Measurements from ENCODE around the gene ZNF540. TPM values are rescaled to one million over a fixed set of nuclear protein-coding genes. Genes with fewer than 3 reads are reported as not detected.

The ZNF540 gene
- polyA plus RNA-seq (2013, experiment 1 of 2) = 0.15 TPM
- polyA plus RNA-seq (2013, experiment 2 of 2) = 0.06 TPM

- H3K9me3 ChIP-seq (ENCODE audit: insufficient read depth, low read depth, low read length) = peaks cover 5% of the 10 kb centered on the region; the same call in 1 of the 2 replicates
- peaks cover 20% of the 10 kb centered on the region for H3K27me3 ChIP-seq (ENCODE audit: insufficient read depth, low read length)
- H3K36me3 ChIP-seq (ENCODE audit: insufficient read depth, low read length) = no peaks in the 10 kb centered on the region
- peak within 1 kb of the TSS; percentile 77 for H3K4me3 ChIP-seq (ENCODE audit: low read length)
- peak within 1 kb of the TSS; percentile 85; the same call in 1 of the 2 replicates for H3K27ac ChIP-seq (ENCODE audit: low read depth, low read length)
- peak within 1 kb of the TSS; percentile 66 for H3K9ac ChIP-seq (ENCODE audit: low read depth, low read length)
- under 1% methylated on average over 53 of the region's 53 CpGs for WGBS
- H3K4me1 ChIP-seq (ENCODE audit: insufficient read depth, low read length) = no peaks in the 10 kb centered on the region
Measured at GRCh38 chr19:37594304-37594981, at the start of gene ZNF540, which contains the start of gene ZNF571. ZNF540 (plus strand) TSS chr19:37594876; CDS start chr19:37598448, 3,572 bp downstream. ZNF571 (minus strand) TSS chr19:37594792; CDS start chr19:37586676, 8,116 bp downstream.

GRCh38 chr19:37551129-37551993 is 43.3 kb upstream of the ZNF540 start:
- H3K9ac ChIP-seq (ENCODE audit: low read depth, low read length) = peak overlapping the region; percentile 44; the same call in 1 of the 2 replicates
- H3K27me3 ChIP-seq (ENCODE audit: insufficient read depth, low read length) = no peaks in the 10 kb centered on the region
- peaks cover 87% of the 10 kb centered on the region for H3K9me3 ChIP-seq (ENCODE audit: insufficient read depth, low read depth, low read length)
- H3K4me3 ChIP-seq (ENCODE audit: low read length) = peak overlapping the region; percentile 61
- no peak overlapping the region for H3K27ac ChIP-seq (ENCODE audit: low read depth, low read length)
- 94% methylated on average over 65 of the region's 65 CpGs for WGBS
- no peaks in the 10 kb centered on the region for H3K4me1 ChIP-seq (ENCODE audit: insufficient read depth, low read length)
- H3K36me3 ChIP-seq (ENCODE audit: insufficient read depth, low read length) = no peaks in the 10 kb centered on the region

- Histone ChIP-seq H3K9me3 (ENCODE audit: insufficient read depth, low read depth, low read length) (peaks cover 98% of the 10 kb centered on the region), H3K4me1 (ENCODE audit: insufficient read depth, low read length) (no peaks in the 10 kb centered on the region), H3K4me3 (ENCODE audit: low read length) (0 out of 2 replicates have a peak overlapping the region, but pooled peaks have one; percentile 15), H3K27me3 (ENCODE audit: insufficient read depth, low read length) (no peaks in the 10 kb centered on the region), H3K27ac (ENCODE audit: low read depth, low read length) (no peak overlapping the region), H3K36me3 (ENCODE audit: insufficient read depth, low read length) (peaks cover 38% of the 10 kb centered on the region), H3K9ac (ENCODE audit: low read depth, low read length) (no peak overlapping the region)
- WGBS = no CpG with 5 or more reads among the region's 3 CpGs
Measured at GRCh38 chr19:37563518-37563917, 31.2 kb upstream of the ZNF540 start.

- Histone ChIP-seq H3K4me3 (ENCODE audit: low read length) (peak overlapping the region; percentile 15; the same call in 1 of the 2 replicates), H3K36me3 (ENCODE audit: insufficient read depth, low read length) (peaks cover 41% of the 10 kb centered on the region), H3K4me1 (ENCODE audit: insufficient read depth, low read length) (no peaks in the 10 kb centered on the region), H3K27ac (ENCODE audit: low read depth, low read length) (no peak overlapping the region), H3K9me3 (ENCODE audit: insufficient read depth, low read depth, low read length) (peaks cover 89% of the 10 kb centered on the region), H3K27me3 (ENCODE audit: insufficient read depth, low read length) (no peaks in the 10 kb centered on the region), H3K9ac (ENCODE audit: low read depth, low read length) (no peak overlapping the region)
- 92% methylated on average over 5 of the region's 7 CpGs for whole genome bisulfite sequencing
Measured at GRCh38 chr19:37564624-37565369, 29.9 kb upstream of the ZNF540 start.

- Histone ChIP-seq H3K27ac (ENCODE audit: low read depth, low read length) (no peak overlapping the region), H3K4me1 (ENCODE audit: insufficient read depth, low read length) (no peaks in the 10 kb centered on the region), H3K9me3 (ENCODE audit: insufficient read depth, low read depth, low read length) (peaks cover 86% of the 10 kb centered on the region), H3K4me3 (ENCODE audit: low read length) (no peak overlapping the region), H3K36me3 (ENCODE audit: insufficient read depth, low read length) (peaks cover 42% of the 10 kb centered on the region), H3K9ac (ENCODE audit: low read depth, low read length) (no peak overlapping the region), H3K27me3 (ENCODE audit: insufficient read depth, low read length) (no peaks in the 10 kb centered on the region)
Measured at GRCh38 chr19:37565370-37565669, 29.4 kb upstream of the ZNF540 start.

- H3K9ac ChIP-seq (ENCODE audit: low read depth, low read length) = no peak overlapping the region
- no peaks in the 10 kb centered on the region for H3K27me3 ChIP-seq (ENCODE audit: insufficient read depth, low read length)
- H3K27ac ChIP-seq (ENCODE audit: low read depth, low read length) = no peak overlapping the region
- peaks cover 18% of the 10 kb centered on the region; the same call in 1 of the 2 replicates for H3K36me3 ChIP-seq (ENCODE audit: insufficient read depth, low read length)
- no peak overlapping the region for H3K4me3 ChIP-seq (ENCODE audit: low read length)
- H3K9me3 ChIP-seq (ENCODE audit: insufficient read depth, low read depth, low read length) = peaks cover 17% of the 10 kb centered on the region
- H3K4me1 ChIP-seq (ENCODE audit: insufficient read depth, low read length) = no peaks in the 10 kb centered on the region
Measured at GRCh38 chr19:37572203-37572602, 22.5 kb upstream of the ZNF540 start.

- no peak overlapping the region for H3K4me3 ChIP-seq (ENCODE audit: low read length)
- H3K27ac ChIP-seq (ENCODE audit: low read depth, low read length) = no peak overlapping the region
- H3K27me3 ChIP-seq (ENCODE audit: insufficient read depth, low read length) = no peaks in the 10 kb centered on the region
- peaks cover 29% of the 10 kb centered on the region; the same call in 1 of the 2 replicates for H3K9me3 ChIP-seq (ENCODE audit: insufficient read depth, low read depth, low read length)
- H3K36me3 ChIP-seq (ENCODE audit: insufficient read depth, low read length) = peaks cover 34% of the 10 kb centered on the region
- WGBS = 85% methylated on average over 2 of the region's 2 CpGs
- H3K9ac ChIP-seq (ENCODE audit: low read depth, low read length) = no peak overlapping the region
- H3K4me1 ChIP-seq (ENCODE audit: insufficient read depth, low read length) = no peaks in the 10 kb centered on the region
Measured at GRCh38 chr19:37583340-37583739, 11.3 kb upstream of the ZNF540 start.

GRCh38 chr19:37593996-37594303 is 726 bp upstream of the ZNF540 start:
- Histone ChIP-seq H3K9ac (ENCODE audit: low read depth, low read length) (peak overlapping the region; percentile 66), H3K4me3 (ENCODE audit: low read length) (peak overlapping the region; percentile 77), H3K9me3 (ENCODE audit: insufficient read depth, low read depth, low read length) (peaks cover 7% of the 10 kb centered on the region; the same call in 1 of the 2 replicates), H3K27ac (ENCODE audit: low read depth, low read length) (peak overlapping the region; percentile 85; the same call in 1 of the 2 replicates), H3K27me3 (ENCODE audit: insufficient read depth, low read length) (peaks cover 20% of the 10 kb centered on the region), H3K36me3 (ENCODE audit: insufficient read depth, low read length) (no peaks in the 10 kb centered on the region), H3K4me1 (ENCODE audit: insufficient read depth, low read length) (no peaks in the 10 kb centered on the region)
- WGBS = 20% methylated on average over 9 of the region's 9 CpGs

GRCh38 chr19:37594982-37595382 is 306 bp downstream of the ZNF540 start:
- Histone ChIP-seq H3K27me3 (ENCODE audit: insufficient read depth, low read length) (peaks cover 20% of the 10 kb centered on the region), H3K27ac (ENCODE audit: low read depth, low read length) (no peak overlapping the region), H3K9me3 (ENCODE audit: insufficient read depth, low read depth, low read length) (peaks cover 5% of the 10 kb centered on the region; the same call in 1 of the 2 replicates), H3K36me3 (ENCODE audit: insufficient read depth, low read length) (no peaks in the 10 kb centered on the region), H3K4me3 (ENCODE audit: low read length) (peak overlapping the region; percentile 77), H3K9ac (ENCODE audit: low read depth, low read length) (peak overlapping the region; percentile 5; the same call in 1 of the 2 replicates), H3K4me1 (ENCODE audit: insufficient read depth, low read length) (no peaks in the 10 kb centered on the region)
- WGBS = 7% methylated on average over 20 of the region's 20 CpGs

GRCh38 chr19:37635076-37636056 is 40.7 kb downstream of the ZNF540 start:
- 96% methylated on average over 6 of the region's 11 CpGs for WGBS
- Histone ChIP-seq H3K4me1 (ENCODE audit: insufficient read depth, low read length) (no peaks in the 10 kb centered on the region), H3K4me3 (ENCODE audit: low read length) (no peak overlapping the region), H3K9ac (ENCODE audit: low read depth, low read length) (no peak overlapping the region), H3K27ac (ENCODE audit: low read depth, low read length) (no peak overlapping the region), H3K27me3 (ENCODE audit: insufficient read depth, low read length) (no peaks in the 10 kb centered on the region), H3K36me3 (ENCODE audit: insufficient read depth, low read length) (peaks cover 62% of the 10 kb centered on the region), H3K9me3 (ENCODE audit: insufficient read depth, low read depth, low read length) (peaks cover 89% of the 10 kb centered on the region)

Measured in HUES64 (cell line).